ENCODE results near the gene SLC25A53. TPM values are rescaled to one million over a fixed set of nuclear protein-coding genes. Genes with fewer than 3 reads are reported as not detected.

The SLC25A53 gene
- total RNA-seq, 2 experiments from 2014 or later, result 4.8 to 15.6 TPM

DNA sequence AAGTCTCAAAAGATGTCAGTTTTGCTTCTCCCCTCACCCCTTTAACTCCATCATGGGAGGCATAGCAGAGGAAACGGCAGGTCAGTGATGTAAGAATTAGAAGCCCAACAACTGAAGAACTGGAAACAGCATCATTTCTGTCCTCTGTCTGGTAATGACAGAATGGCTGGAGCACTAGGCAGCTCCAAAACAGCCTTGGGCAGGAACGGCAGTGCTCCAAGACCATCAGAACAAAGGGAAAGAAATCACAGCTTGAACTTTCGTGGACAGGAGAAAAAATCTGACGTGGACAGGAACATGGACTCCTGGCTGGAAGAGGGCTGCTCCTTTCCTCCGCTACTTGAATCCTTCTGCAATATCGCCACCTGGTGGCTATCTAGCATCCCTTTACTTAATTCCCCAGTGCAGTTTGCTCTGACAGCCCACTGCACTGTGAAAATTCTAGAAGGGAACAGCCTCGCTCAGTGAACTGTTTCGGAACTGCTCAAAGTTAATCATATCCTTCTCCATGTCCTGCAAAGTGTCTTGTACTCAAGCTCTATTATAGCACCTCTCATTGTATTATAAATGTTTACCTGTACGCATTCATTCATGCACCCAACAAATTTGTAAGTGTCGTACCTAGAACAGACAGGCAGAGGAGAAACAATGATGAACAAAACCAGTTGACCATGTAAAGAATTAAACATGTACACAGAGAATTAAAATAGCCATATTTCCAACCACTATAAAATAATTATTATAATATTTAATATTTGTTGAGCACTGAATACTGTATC, 20.4 kb downstream of the SLC25A53 start:
- H4K20me1 ChIP-seq (ENCODE audit: insufficient read depth, low read length), result no peaks in the 10 kb centered on the region
- no TSS peak for BruUV-seq (replicated peaks)
- no peak overlapping the region for H3K4me3 ChIP-seq (ENCODE audit: low read depth, low read length, poor library complexity, severe bottlenecking)
- ChIA-PET POLR2A (interaction anchor here (0.6 to 1.1 kb wide), 2 partner anchors 20 to 244 kb away, joined by 3 to 4 read pairs; partner anchors contain the start of gene SLC25A53), CTCF (ENCODE audit: unreplicated experiment) (no interaction called here)
- no peak overlapping the region for H3K27ac ChIP-seq (ENCODE audit: low read depth, low read length, poor library complexity, severe bottlenecking)
- no peaks in the 10 kb centered on the region for H3K79me2 ChIP-seq (ENCODE audit: insufficient read depth, low read depth, low read length)
- H3K4me2 ChIP-seq (ENCODE audit: low read length), result no peak overlapping the region
- no peaks in the 10 kb centered on the region for H3K4me1 ChIP-seq (ENCODE audit: insufficient read depth, low read length, poor library complexity, severe bottlenecking)
- intact Hi-C loops (cut with micrococcal nuclease; ENCODE audit: unreplicated experiment), result loop anchor here (1.0 kb wide), 2 partner anchors 38 to 291 kb away; no protein-coding TSS in a partner anchor
- H3K36me3 ChIP-seq (ENCODE audit: insufficient read depth, low read length), result no peaks in the 10 kb centered on the region
- no peak overlapping the region for H2AFZ ChIP-seq (ENCODE audit: low read length)
- peak; percentile 72 for DNase-seq (ENCODE audit: low spot score)
- TF ChIP-seq EZH2phosphoT487 (IDR thresholded peaks at IDR 0.05; ENCODE audit: borderline replicate concordance, low read depth, low read length) (no peak), CTCF (conservative IDR thresholded peaks at IDR 0.05; ENCODE audit: low read length) (peak; percentile 76)
- no peaks in the 10 kb centered on the region for H3K9me3 ChIP-seq (ENCODE audit: low read length)
- no peaks in the 10 kb centered on the region for H3K9me2 ChIP-seq (ENCODE audit: insufficient read depth, low read length)

DNA sequence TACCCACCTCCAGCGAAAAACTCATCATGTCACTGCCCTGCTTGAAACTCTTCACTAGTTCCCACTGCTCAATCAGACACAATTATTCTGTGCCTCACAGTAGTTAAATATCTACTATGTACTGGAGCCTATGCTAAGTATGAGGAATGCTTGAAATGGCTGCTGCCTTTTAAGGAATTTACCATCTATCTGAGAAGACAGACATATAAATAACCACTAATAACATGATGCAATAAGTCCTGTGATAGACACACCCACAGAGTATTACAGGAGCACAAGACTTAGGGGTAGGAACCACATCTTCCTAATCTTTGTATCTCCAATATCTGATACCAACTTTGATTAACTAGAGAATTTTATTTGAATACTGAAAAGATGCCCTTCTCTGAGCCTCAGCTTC, 21.1 kb downstream of the SLC25A53 start:
- BruUV-seq (replicated peaks), result no TSS peak
- Histone ChIP-seq H3K4me3 (ENCODE audit: low read depth, low read length, poor library complexity, severe bottlenecking) (no peak overlapping the region), H3K4me2 (ENCODE audit: low read length) (no peak overlapping the region), H2AFZ (ENCODE audit: low read length) (no peak overlapping the region), H4K20me1 (ENCODE audit: insufficient read depth, low read length) (no peaks in the 10 kb centered on the region), H3K27ac (ENCODE audit: low read depth, low read length, poor library complexity, severe bottlenecking) (no peak overlapping the region), H3K36me3 (ENCODE audit: insufficient read depth, low read length) (no peaks in the 10 kb centered on the region), H3K4me1 (ENCODE audit: insufficient read depth, low read length, poor library complexity, severe bottlenecking) (no peaks in the 10 kb centered on the region), H3K9me2 (ENCODE audit: insufficient read depth, low read length) (no peaks in the 10 kb centered on the region), H3K79me2 (ENCODE audit: insufficient read depth, low read depth, low read length) (no peaks in the 10 kb centered on the region), H3K9me3 (ENCODE audit: low read length) (no peaks in the 10 kb centered on the region)
- DNase-seq (ENCODE audit: low spot score), result no peak
- TF ChIP-seq EZH2phosphoT487 (IDR thresholded peaks at IDR 0.05; ENCODE audit: borderline replicate concordance, low read depth, low read length) (no peak), CTCF (conservative IDR thresholded peaks at IDR 0.05; ENCODE audit: low read length) (no peak)
- CTCF ChIA-PET (ENCODE audit: unreplicated experiment), result no interaction called here
- POLR2A ChIA-PET, result interaction anchor here (0.6 kb wide), 1 partner anchor 245 kb away, joined by 4 read pairs; no protein-coding TSS in a partner anchor
- intact Hi-C loops (cut with micrococcal nuclease; ENCODE audit: unreplicated experiment), result loop anchor here (1.0 kb wide), 2 partner anchors 37 to 290 kb away; no protein-coding TSS in a partner anchor
